SKM-1 treated with dmso at 0.1 percent for 144 hours (cell line): Measurements from ENCODE around the gene CCM2.

ENCODE experiments used
- DNase-seq: peaks from one replicate; lab custom pipeline; 2025; ENCODE audit not compliant: unreplicated experiment; lab: John Stamatoyannopoulos, UW

CCM2 gene

DNA sequence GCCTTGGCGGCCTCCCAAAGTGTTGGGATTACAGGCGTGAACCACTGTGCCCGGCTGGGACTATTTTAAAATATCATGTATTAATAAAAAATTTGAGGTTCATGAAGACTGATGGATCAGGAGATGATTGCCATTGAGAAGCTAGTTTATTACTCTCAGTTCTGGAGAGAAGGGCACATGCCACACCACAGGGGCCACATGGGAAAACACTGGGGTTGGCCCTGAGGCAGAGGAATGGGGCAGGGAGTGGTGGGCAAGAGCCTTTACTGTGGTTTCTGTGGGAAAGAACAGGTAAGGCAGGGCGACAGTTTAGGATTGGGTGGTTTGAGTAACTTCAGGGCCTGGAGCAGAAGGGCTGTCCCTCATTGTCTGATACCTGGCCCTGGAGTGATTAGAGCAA is 118.3 kb downstream of the CCM2 start:
- no peak for DNase-seq

DNA sequence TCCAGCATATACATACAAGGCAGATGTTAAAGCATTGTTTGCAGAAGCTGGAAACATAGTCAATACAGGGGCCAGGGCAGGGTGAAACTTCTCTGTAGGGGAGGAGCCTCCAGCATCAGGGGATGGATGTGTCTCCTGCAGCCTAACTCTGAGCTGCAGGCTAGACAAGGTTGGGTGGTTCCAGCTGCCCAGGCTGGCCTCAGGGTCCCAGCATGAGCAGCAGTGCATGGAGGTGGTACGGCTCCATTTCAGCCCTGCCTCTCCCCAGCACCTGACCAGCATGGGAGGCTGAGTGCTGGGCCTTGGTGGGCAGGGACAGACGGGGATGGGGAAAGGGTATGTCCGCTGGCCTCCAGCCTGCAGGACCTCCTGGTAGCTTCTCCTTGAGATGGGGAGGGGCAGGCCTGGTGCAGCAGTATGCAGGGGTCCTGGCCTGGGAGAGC is 118.9 kb downstream of the CCM2 start:
- DNase-seq = no peak

DNA sequence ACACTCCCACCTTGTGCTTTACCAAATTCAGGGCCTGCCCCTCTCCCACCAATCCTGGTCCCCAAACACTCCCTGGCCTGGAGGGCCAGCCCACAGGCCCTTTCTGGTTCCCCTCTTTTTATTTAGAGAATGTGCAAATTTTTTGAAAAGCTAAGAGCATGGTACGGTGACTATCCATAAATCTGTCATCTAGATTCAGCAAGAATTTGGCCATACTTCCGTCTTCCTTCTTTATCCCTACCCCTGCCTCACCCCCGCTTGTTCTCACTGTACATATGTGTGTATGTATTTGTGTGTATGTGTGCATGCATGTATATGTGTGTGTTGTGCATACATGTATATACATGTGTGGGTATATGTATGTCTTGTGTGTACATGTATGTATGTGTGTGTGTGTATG is 119.5 kb downstream of the CCM2 start:
- DNase-seq = no peak

DNA sequence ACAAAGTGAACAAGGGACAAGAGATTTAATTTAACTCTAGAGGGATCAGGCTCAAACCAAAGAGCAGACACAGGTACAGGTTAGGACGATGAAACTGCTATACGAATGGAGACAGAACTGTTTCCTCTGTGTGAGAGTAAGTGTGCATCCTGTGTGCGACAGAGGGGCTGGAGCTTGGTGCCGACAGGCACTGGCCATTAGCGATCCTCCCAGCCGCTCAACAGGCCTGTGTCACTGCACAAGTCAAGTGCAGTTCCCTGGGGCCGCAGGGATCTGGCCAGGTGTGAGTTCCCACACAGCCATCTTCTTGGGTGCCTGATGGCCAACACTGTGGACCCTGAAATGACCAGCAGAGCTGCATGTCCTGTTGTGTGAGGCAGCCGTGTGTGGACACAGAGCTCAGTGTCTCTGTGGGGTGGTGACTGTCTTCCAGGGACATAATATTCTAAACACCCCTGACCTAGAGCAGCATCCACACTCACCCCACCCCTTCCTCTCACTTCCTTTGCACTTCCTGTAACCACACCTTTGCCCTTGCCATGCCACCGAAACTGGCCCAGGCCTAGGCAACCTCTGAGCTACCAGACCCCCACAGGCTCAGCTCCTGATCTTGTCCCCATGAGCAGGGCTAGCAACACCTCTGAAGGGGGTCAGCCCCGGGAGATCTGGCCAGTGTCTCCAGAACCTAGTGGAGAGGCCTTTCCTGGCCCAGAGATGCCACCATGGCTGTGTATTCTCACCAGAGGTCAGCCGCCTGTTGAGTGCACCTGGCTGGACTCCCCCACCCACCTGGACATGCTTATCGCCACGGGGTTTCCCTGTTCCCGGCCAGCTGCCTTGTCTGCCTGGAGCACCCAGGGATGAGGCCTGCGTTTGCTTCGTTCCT is 123.2 kb downstream of the CCM2 start:
- no peak for DNase-seq

DNA sequence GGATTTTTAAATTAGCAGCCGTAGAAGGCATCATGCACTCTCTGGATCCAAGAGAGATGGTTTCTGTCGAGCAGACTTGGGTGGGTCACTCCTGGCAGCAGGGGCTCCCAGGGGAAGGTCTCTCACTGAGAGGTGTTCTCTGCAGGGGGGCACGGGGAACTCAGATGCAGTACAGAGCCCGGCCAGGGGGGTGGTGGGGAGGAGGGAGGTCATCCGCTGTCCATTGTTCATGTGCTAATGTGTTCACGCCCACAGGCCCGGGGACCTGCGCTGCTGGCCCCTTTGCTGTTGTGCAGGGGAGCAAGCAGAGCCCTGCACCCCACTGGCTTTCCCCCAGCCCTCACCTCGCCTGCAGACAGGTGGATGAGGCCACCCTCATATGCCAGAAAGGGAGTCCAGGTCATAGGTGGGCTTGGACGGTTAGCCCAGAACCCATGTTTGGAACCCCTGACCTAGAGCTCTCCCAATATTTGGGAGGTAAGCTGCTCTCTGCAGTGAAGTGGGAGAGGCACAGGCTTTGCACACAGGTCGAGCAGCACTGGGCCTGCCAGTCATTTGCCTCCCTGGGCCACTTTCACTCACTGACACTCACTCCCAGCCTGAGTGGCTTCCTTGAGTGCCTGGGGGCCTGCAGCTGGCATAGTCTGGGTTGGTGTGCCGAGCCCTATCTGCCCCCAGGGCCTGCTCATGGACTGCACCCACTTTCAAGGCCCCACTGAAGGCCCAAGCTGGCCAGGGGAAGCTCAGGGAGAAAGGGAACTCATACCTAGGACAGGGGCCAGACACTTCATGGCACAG is 124.1 kb downstream of the CCM2 start:
- DNase-seq = no peak

DNA sequence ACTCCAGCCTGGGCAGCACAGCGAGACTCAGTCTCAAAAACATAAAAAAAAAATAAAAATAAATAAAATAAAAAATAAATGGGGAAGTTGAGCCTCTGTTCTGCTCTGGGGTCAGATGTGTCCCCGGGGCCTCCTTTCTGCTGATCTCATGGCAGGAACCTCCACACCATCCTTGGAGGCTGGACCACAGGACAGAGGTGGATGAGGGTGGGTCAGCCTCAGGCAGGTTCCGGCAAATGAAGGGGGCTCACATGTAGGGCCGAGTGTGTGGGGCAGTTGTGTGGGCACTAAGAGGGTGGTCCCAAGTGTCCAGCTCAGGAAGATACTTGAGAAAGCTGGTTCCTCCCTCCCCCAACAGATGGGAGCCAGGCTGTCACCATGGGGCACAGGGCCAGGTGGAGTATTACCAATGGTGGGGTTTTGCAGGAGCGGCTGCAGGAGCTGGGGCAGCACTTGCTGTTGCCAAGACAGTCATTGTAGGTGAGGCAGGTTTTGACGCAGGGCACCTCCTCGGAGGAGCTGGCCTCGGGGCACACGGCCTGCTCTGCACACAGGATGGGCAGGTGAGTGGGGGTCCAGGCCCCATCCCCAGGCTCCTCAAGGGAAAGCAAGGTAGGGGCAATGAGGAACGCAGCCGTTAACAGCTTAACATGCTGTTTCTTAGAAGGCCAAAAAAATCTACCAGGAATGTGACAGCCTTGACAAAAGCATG is 125.3 kb downstream of the CCM2 start:
- DNase-seq = no peak
